SU-DHL-6 (cell line): ENCODE results near the gene TTC3.

Experiments
- EZH2phosphoT487 ChIP-seq: fragments of 200-600 bp; sonication (generic), shearing (Covaris generic); conservative IDR thresholded peaks from 2 replicates; pipeline ENCODE4 v1.6.1; 2018; ENCODE audit warnings: mild to moderate bottlenecking, antibody characterized with exemption, low read length, moderate library complexity, mixed read lengths
- TF ChIP-seq, protein P1 (sequence below): fragments of 200-600 bp; sonication (generic); IDR thresholded peaks from one replicate; pipeline ENCODE4 v1.5.1; 2017; ENCODE audit warnings: antibody characterized with exemption, mild to moderate bottlenecking, low read length, moderate library complexity; ENCODE audit not compliant: insufficient read depth, poor library complexity, severe bottlenecking

- TF ChIP-seq, protein P1, sequence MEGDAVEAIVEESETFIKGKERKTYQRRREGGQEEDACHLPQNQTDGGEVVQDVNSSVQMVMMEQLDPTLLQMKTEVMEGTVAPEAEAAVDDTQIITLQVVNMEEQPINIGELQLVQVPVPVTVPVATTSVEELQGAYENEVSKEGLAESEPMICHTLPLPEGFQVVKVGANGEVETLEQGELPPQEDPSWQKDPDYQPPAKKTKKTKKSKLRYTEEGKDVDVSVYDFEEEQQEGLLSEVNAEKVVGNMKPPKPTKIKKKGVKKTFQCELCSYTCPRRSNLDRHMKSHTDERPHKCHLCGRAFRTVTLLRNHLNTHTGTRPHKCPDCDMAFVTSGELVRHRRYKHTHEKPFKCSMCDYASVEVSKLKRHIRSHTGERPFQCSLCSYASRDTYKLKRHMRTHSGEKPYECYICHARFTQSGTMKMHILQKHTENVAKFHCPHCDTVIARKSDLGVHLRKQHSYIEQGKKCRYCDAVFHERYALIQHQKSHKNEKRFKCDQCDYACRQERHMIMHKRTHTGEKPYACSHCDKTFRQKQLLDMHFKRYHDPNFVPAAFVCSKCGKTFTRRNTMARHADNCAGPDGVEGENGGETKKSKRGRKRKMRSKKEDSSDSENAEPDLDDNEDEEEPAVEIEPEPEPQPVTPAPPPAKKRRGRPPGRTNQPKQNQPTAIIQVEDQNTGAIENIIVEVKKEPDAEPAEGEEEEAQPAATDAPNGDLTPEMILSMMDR = no peak
- no peak for TF ChIP-seq EZH2phosphoT487
These were observed 86.9 kb downstream of the TTC3 start for GRCh38 chr21:37159949-37160348.
